A549 (cell line): ENCODE measurements around the gene SIGLEC1. TPM values are rescaled to one million over a fixed set of nuclear protein-coding genes. Genes with fewer than 3 reads are reported as not detected.

Source experiments
- ATAC-seq, 2 experiments: fragments of 200-7000 bp in 1 of 2; fragments of >200 bp in 1 of 2; cut with Nextera tagmentation in 1 of 2; cut with Tn5 transposase in 1 of 2; 3 replicates each; pipeline versions ENCODE4 v1.8.0 to v1.9.1; 2018 to 2020; ENCODE audit warnings: mild to moderate bottlenecking in 1 of 2, moderate library complexity in 1 of 2
- CTCF ChIA-PET: fragments of 300-600 bp; sonication (Branson Sonifier 250); formaldehyde crosslinking; extraction: SDS; loops from one replicate; lab custom pipeline; 2021; ENCODE audit warnings: antibody characterized with exemption, inconsistent platforms; lab: Yijun Ruan, JAX
- POLR2A ChIA-PET: fragments of 350-600 bp; formaldehyde crosslinking; extraction: SDS; loops from one replicate; lab custom pipeline; 2021; ENCODE audit warnings: antibody characterized with exemption, inconsistent platforms; lab: Yijun Ruan, JAX
- DNase-seq, 2 experiments: peaks; one replicate each; pipeline versions ENCODE4 v3.0.0 to v3.0.0-alpha.2; 2011 to 2016; ENCODE audit warnings: low read depth in 1 of 2, low spot score in 1 of 2
- FAIRE-seq: peaks from 2 replicates; lab custom pipeline; 2011; peaks lifted over from hg19 to GRCh38; lab: Jason Lieb, UNC
- H3K27ac ChIP-seq, 2 experiments: fragments of >200 bp; sonication (Bioruptor Twin); formaldehyde crosslinking; 3 replicates each; pipeline ENCODE4 v1.5.1; 2016 to 2017
- H3K4me1 ChIP-seq: fragments of >200 bp; sonication (Bioruptor Twin); formaldehyde crosslinking; 3 replicates; pipeline ENCODE4 v1.6.1; 2016
- H3K4me2 ChIP-seq: fragments of >200 bp; sonication (Bioruptor Twin); formaldehyde crosslinking; 3 replicates; pipeline ENCODE4 v1.6.1; 2016
- H3K4me3 ChIP-seq: fragments of >200 bp; sonication (Bioruptor Twin); formaldehyde crosslinking; 3 replicates; pipeline ENCODE4 v1.5.1; 2016
- H3K9me3 ChIP-seq: fragments of >200 bp; sonication (Bioruptor Twin); formaldehyde crosslinking; 3 replicates; pipeline ENCODE4 v1.6.1; 2016
- CBX2 ChIP-seq: fragments of 200-600 bp; sonication (generic); IDR thresholded peaks from 2 replicates; pipeline ENCODE4 v1.6.1; 2016; ENCODE audit warnings: low read depth, mild to moderate bottlenecking, borderline replicate concordance
- CHD2 ChIP-seq: fragments of 150-350 bp; IDR thresholded peaks from 2 replicates; pipeline ENCODE4 v1.6.1; 2014; ENCODE audit warnings: low read length; ENCODE audit not compliant: partially characterized antibody
- CHD4 ChIP-seq: fragments of 200-600 bp; sonication (generic); IDR thresholded peaks from 2 replicates; pipeline ENCODE4 v1.6.1; 2016; ENCODE audit warnings: antibody characterized with exemption, mild to moderate bottlenecking, borderline replicate concordance
- EP300 ChIP-seq, 2 experiments: fragments of >200 bp; sonication (Bioruptor Twin); formaldehyde crosslinking; IDR thresholded peaks; 2 replicates in 1 of 2; 3 replicates in 1 of 2; pipeline ENCODE4 v1.6.1; 2016 to 2017
- GATA3 ChIP-seq: IDR thresholded peaks from 2 replicates; pipeline ENCODE4 v1.6.1; 2012; ENCODE audit warnings: borderline replicate concordance
- HOXA7 ChIP-seq: fragments of 250-450 bp; sonication (Bioruptor Pico); IDR thresholded peaks from 2 replicates; pipeline ENCODE4 v1.5.0; 2020; ENCODE audit warnings: mild to moderate bottlenecking, moderate library complexity
- HOXB13 ChIP-seq: fragments of 250-450 bp; sonication (Bioruptor Pico); IDR thresholded peaks from 2 replicates; pipeline ENCODE4 v1.5.0; 2020; ENCODE audit warnings: low read depth, mild to moderate bottlenecking, moderate library complexity
- JUNB ChIP-seq: fragments of >200 bp; sonication (Bioruptor Twin); formaldehyde crosslinking; IDR thresholded peaks from 2 replicates; pipeline ENCODE4 v1.6.1; 2016
- KDM1A ChIP-seq: fragments of 200-600 bp; sonication (generic); IDR thresholded peaks from 2 replicates; pipeline ENCODE4 v1.6.1; 2016; ENCODE audit warnings: low read depth, mild to moderate bottlenecking
- MAFK ChIP-seq: fragments of 450-650 bp; IDR thresholded peaks from 2 replicates; pipeline ENCODE4 v1.6.1; 2014; ENCODE audit not compliant: partially characterized antibody
- MAX ChIP-seq: IDR thresholded peaks from 2 replicates; pipeline ENCODE4 v1.6.1; 2012
- MYC ChIP-seq: IDR thresholded peaks from 2 replicates; pipeline ENCODE4 v1.6.1; 2012; ENCODE audit warnings: mild to moderate bottlenecking, inconsistent platforms, low read length, improper control_type of control experiment, borderline replicate concordance
- PHF8 ChIP-seq: fragments of 200-600 bp; sonication (generic); IDR thresholded peaks from 2 replicates; pipeline ENCODE4 v1.6.1; 2016; ENCODE audit warnings: low read depth, mild to moderate bottlenecking, antibody characterized with exemption, moderate library complexity, borderline replicate concordance
- POLR2A ChIP-seq: IDR thresholded peaks from 2 replicates; pipeline ENCODE4 v1.6.1; 2012; ENCODE audit warnings: mild to moderate bottlenecking, low read length
- POLR2AphosphoS2 ChIP-seq: conservative IDR thresholded peaks from 2 replicates; pipeline ENCODE4 v1.6.1; 2012; ENCODE audit warnings: low read length, improper control_type of control experiment, inconsistent platforms
- RAD21 ChIP-seq, 2 experiments: fragments of >200 bp in 1 of 2; sonication (Bioruptor Twin) in 1 of 2; formaldehyde crosslinking in 1 of 2; IDR thresholded peaks in 1 of 2; conservative IDR thresholded peaks in 1 of 2; 2 replicates in 1 of 2; 3 replicates in 1 of 2; pipeline ENCODE4 v1.6.1; 2012 to 2018; ENCODE audit warnings: inconsistent platforms in 1 of 2
- RARB ChIP-seq: fragments of 250-450 bp; sonication (Bioruptor Pico); IDR thresholded peaks from 2 replicates; pipeline ENCODE4 v1.8.0; 2021; ENCODE audit warnings: mild to moderate bottlenecking, moderate library complexity
- RCOR1 ChIP-seq: fragments of 150-350 bp; IDR thresholded peaks from 2 replicates; pipeline ENCODE4 v1.6.1; 2014; ENCODE audit warnings: antibody characterized with exemption, low read length, low read depth
- REST ChIP-seq: fragments of 200-600 bp; sonication (generic); IDR thresholded peaks from 2 replicates; pipeline ENCODE4 v1.6.1; 2016; ENCODE audit warnings: antibody characterized with exemption, mild to moderate bottlenecking, moderate library complexity
- RFX5 ChIP-seq: fragments of 450-650 bp; IDR thresholded peaks from 2 replicates; pipeline ENCODE4 v1.7.1; 2014; ENCODE audit warnings: antibody characterized with exemption, mild to moderate bottlenecking, moderate library complexity
- SMC3 ChIP-seq: fragments of >200 bp; sonication (Bioruptor Twin); formaldehyde crosslinking; IDR thresholded peaks from 3 replicates; pipeline ENCODE4 v1.6.1; 2018; ENCODE audit warnings: inconsistent platforms
- TFCP2L1 ChIP-seq: fragments of 250-450 bp; sonication (Bioruptor Pico); IDR thresholded peaks from 2 replicates; pipeline ENCODE4 v1.5.0; 2021; ENCODE audit warnings: mild to moderate bottlenecking
- WGBS: methylation state at CpG from one replicate; pipeline ENCODE4 v1.1.6; 2017; ENCODE audit errors: missing lambda C conversion rate; 5-methylcytosine and 5-hydroxymethylcytosine counted together
- polyA plus RNA-seq, 4 experiments: library from polyadenylated mRNA; depleted of rRNA in 3 of 4; stranded (reverse); fragments of >200 nt; fragmentation: RNase III in 1 of 4; extraction: RNeasy Plus Mini Kit Qiagen cat#74134 plus additional on column Dnase treatment in 1 of 4; gene quantifications; 2 replicates in 3 of 4; 3 replicates in 1 of 4; pipeline ENCODE4 v1.2.3, GENCODE V29; 2011 to 2017
- TF ChIP-seq, protein P1 (sequence below): IDR thresholded peaks from 2 replicates; pipeline ENCODE4 v1.6.1; 2012; ENCODE audit warnings: low read depth, borderline replicate concordance
- TF ChIP-seq, protein P2 (sequence below): fragments of 150-350 bp; IDR thresholded peaks from 2 replicates; pipeline ENCODE4 v1.6.1; 2014; ENCODE audit warnings: low read depth, mild to moderate bottlenecking, low read length
- TF ChIP-seq, protein P3 (sequence below): fragments of >200 bp; sonication (Bioruptor Twin); formaldehyde crosslinking; IDR thresholded peaks from 2 replicates; pipeline ENCODE4 v1.6.1; 2016

The SIGLEC1 gene
- polyA plus RNA-seq, 2 of the 4 experiments (the other 2 are of a cell fraction): 0.01 TPM; not detected in 1

DNA sequence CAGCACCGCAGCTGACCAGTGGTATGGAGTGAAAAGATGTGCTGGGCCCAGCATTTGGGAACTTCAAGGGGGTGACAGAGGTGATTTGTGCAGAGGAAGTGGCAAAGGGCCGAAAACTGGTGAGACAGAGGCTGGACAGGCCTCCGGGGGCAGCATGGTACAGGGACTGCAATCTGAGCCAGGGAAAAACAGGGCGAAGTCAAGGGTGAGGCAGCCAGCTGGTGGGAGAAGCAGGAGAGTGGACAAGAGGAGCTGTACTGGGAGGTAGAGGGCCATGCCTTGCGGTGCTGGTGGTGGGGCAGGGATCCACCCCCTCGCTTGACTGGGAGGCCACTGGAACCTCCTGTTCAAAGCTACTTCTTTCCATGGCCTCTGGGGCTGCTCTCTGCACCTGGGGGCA is 41.9 kb downstream of the SIGLEC1 start:
- TF ChIP-seq RAD21 (conservative IDR thresholded peaks at IDR 0.05 in 1 of 2, IDR thresholded peaks at IDR 0.05 in 1 of 2) (0 out of 5 replicates have a peak, but pooled peaks of 1 of the 2 experiments have one; percentile 8), SMC3 (no peak)
- TF ChIP-seq, all 56 proteins: peak for 1
- ChIA-PET CTCF (interaction anchor here (1.1 to 61.5 kb wide), 5 partner anchors 11 to 148 kb away, joined by 3 to 2233 read pairs (median 9); partner anchors contain the start of genes ADISSP, CENPB, HSPA12B and SIGLEC1), POLR2A (no interaction called here)
- 51% methylated on average over 6 of the region's 6 CpGs for WGBS
- DNase-seq: no peak
- Histone ChIP-seq H3K27ac (no peak overlapping the region), H3K4me2 (no peak overlapping the region), H3K4me3 (no peak overlapping the region), H3K9me3 (no peaks in the 10 kb centered on the region), H3K4me1 (peaks cover 21% of the 10 kb centered on the region)
- no peak for FAIRE-seq
- ATAC-seq: peak; percentile 4 to 27; a peak in 4 of 6 replicates

DNA sequence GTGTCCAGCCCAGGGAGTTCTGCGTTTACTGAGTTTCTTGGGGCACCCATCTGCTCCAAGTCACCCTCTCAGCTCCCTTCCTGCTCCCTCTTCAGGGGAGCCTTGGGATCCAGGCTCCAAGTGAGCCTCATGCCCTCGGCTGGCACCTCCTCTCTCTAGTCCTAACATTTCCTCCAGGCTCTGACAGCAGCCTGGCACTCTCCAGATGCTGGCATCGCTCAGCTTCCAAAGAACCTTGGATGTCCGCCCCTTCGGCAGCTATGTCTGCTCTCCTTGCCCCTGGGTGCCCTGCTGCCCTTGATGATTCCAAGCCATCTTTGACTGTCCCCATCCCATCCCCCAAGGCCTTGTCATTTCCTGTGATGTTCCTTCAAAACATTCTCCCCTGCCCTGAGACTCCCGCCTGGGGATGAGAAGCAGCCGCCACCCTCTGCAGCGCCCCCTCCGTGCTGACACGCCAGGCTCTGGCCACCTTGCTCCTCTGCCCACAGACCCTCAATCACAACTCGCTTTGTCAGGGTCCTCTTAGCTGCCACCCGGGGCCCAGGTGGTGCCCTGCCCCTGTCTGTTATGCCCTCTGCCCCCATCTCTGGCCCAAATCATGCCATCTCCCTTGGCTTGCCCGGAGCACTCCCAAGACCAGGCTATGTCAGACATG is 42.6 kb downstream of the SIGLEC1 start:
- no peak overlapping the region for H3K4me2 ChIP-seq
- 76% methylated on average over 13 of the region's 13 CpGs for WGBS
- no peaks in the 10 kb centered on the region for H3K9me3 ChIP-seq
- ATAC-seq: no peak
- no peak overlapping the region for H3K27ac ChIP-seq
- peaks cover 14% of the 10 kb centered on the region; the same call in 2 of the 3 replicates for H3K4me1 ChIP-seq
- CTCF ChIA-PET: interaction anchor here (1.1 to 61.5 kb wide), 4 partner anchors 7 to 112 kb away, joined by 3 to 2233 read pairs (median 36); partner anchors contain the start of genes ADISSP, HSPA12B, SIGLEC1 and SPEF1
- TF ChIP-seq CHD2 (no peak), JUNB (no peak), PHF8 (no peak), RFX5 (no peak), HOXA7 (CRISPR knock-in tag) (no peak), EP300 (IDR thresholded peaks at IDR 0.05) (no peak), POLR2AphosphoS2 (no peak), CHD4 (no peak), TFCP2L1 (CRISPR knock-in tag) (no peak)
- TF ChIP-seq, all 56 proteins: peak for 0
- POLR2A ChIA-PET: no interaction called here
- no peak overlapping the region for H3K4me3 ChIP-seq
- DNase-seq: no peak
- no peak for FAIRE-seq

GRCh38 chr20:3667434-3668037 is 44.9 kb downstream of the SIGLEC1 start:
- Histone ChIP-seq H3K9me3 (no peaks in the 10 kb centered on the region), H3K4me3 (no peak overlapping the region), H3K4me2 (no peak overlapping the region), H3K4me1 (peaks cover 2% of the 10 kb centered on the region; the same call in 1 of the 3 replicates), H3K27ac (no peak overlapping the region)
- no peak for TF ChIP-seq HOXB13 (CRISPR knock-in tag)
- no peak for TF ChIP-seq CBX2
- TF ChIP-seq REST: no peak
- no peak for TF ChIP-seq GATA3
- no peak for TF ChIP-seq MAX
- TF ChIP-seq RCOR1: no peak
- TF ChIP-seq, protein P1, sequence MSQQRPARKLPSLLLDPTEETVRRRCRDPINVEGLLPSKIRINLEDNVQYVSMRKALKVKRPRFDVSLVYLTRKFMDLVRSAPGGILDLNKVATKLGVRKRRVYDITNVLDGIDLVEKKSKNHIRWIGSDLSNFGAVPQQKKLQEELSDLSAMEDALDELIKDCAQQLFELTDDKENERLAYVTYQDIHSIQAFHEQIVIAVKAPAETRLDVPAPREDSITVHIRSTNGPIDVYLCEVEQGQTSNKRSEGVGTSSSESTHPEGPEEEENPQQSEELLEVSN: no peak
- TF ChIP-seq MAFK: no peak
- TF ChIP-seq MYC: no peak
- no peak for TF ChIP-seq RARB (CRISPR knock-in tag)
- TF ChIP-seq POLR2A: no peak
- no peak for TF ChIP-seq RFX5
- TF ChIP-seq, protein P2, sequence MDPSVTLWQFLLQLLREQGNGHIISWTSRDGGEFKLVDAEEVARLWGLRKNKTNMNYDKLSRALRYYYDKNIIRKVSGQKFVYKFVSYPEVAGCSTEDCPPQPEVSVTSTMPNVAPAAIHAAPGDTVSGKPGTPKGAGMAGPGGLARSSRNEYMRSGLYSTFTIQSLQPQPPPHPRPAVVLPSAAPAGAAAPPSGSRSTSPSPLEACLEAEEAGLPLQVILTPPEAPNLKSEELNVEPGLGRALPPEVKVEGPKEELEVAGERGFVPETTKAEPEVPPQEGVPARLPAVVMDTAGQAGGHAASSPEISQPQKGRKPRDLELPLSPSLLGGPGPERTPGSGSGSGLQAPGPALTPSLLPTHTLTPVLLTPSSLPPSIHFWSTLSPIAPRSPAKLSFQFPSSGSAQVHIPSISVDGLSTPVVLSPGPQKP: no peak
- TF ChIP-seq, protein P3, sequence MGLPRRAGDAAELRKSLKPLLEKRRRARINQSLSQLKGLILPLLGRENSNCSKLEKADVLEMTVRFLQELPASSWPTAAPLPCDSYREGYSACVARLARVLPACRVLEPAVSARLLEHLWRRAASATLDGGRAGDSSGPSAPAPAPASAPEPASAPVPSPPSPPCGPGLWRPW: no peak
- TF ChIP-seq EP300 (IDR thresholded peaks at IDR 0.05): no peak
- no peak for TF ChIP-seq KDM1A
- ATAC-seq (no peak), FAIRE-seq (no peak), DNase-seq (no peak)
- POLR2A ChIA-PET: no interaction called here
- CTCF ChIA-PET: interaction anchor here (0.6 to 61.5 kb wide), 5 partner anchors 8 to 70 kb away, joined by 3 to 2233 read pairs (median 4); partner anchors contain the start of genes ADISSP, HSPA12B and SIGLEC1
- 70% methylated on average over 8 of the region's 8 CpGs for WGBS
